DOHH2 (cell line): ENCODE data around the gene DHX30.

Source experiments
- CTCF ChIP-seq: fragments of 200-600 bp; sonication (generic); IDR thresholded peaks from one replicate; pipeline ENCODE4 v1.5.1; 2014; ENCODE audit warnings: antibody characterized with exemption, mild to moderate bottlenecking, low read depth, low read length; ENCODE audit not compliant: poor library complexity, severe bottlenecking
- EZH2phosphoT487 ChIP-seq: fragments of 200-600 bp; sonication (generic); IDR thresholded peaks from 2 replicates; pipeline ENCODE4 v1.6.1; 2017; ENCODE audit warnings: borderline replicate concordance, mild to moderate bottlenecking, antibody characterized with exemption, low read length, moderate library complexity, mixed read lengths

- peak; percentile 31 for TF ChIP-seq CTCF
- TF ChIP-seq EZH2phosphoT487, result no peak
Observed at GRCh38 chr3:47849699-47850563, 47.0 kb downstream of the DHX30 start.
